ENCODE measurements around the gene HOXB1.
A peak's percentile ranks its signal among the peaks of the same experiment; 100 is the strongest.
"Not testable (repeated sequence)": the region's sequence is repeated elsewhere in the genome, so short reads cannot be mapped to it uniquely, and the experiment has no call there.

HOXB1 gene

DNA sequence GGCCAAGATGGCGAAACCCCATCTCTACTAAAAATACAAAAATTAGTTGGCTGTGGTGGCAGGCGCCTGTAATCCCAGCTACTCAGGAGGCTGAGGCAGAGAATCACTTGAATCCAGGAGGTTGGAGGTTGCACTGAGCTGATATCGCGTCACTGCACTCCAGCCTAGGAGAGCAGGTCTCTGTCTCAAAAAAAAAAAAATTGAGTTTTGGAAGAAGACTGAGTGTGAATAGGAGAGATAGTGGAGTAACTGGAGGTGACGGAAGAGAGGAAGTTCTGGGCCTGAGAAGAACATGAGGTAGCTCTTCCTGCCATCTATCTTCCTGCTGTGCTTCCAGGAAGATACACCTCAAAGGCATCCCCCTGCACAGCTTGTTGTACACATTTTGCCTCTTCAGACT, 11.4 kb downstream of the HOXB1 start:
- no peak for DNase-seq (ENCODE audit: low spot score)

DNA sequence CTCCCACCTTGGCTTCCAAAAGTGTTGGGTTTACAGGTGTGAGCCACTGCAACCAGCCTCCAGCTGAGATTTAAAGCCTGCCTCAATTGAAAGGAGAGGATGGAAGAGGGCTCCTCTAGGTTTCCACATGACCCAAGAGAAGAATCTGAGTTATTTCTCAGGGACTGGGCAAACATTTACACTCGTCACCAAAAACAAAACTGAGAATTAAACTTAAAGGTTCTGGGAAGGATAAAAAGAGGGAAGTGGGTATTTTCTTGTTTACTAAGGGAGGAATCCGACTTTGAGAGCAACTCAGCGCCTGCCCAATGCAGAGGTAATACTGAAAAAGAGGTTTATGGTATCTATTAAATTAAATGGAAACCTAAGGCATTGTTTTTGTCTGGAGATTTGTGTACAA, 13.3 kb downstream of the HOXB1 start:
- no peak for DNase-seq (ENCODE audit: low spot score)

DNA sequence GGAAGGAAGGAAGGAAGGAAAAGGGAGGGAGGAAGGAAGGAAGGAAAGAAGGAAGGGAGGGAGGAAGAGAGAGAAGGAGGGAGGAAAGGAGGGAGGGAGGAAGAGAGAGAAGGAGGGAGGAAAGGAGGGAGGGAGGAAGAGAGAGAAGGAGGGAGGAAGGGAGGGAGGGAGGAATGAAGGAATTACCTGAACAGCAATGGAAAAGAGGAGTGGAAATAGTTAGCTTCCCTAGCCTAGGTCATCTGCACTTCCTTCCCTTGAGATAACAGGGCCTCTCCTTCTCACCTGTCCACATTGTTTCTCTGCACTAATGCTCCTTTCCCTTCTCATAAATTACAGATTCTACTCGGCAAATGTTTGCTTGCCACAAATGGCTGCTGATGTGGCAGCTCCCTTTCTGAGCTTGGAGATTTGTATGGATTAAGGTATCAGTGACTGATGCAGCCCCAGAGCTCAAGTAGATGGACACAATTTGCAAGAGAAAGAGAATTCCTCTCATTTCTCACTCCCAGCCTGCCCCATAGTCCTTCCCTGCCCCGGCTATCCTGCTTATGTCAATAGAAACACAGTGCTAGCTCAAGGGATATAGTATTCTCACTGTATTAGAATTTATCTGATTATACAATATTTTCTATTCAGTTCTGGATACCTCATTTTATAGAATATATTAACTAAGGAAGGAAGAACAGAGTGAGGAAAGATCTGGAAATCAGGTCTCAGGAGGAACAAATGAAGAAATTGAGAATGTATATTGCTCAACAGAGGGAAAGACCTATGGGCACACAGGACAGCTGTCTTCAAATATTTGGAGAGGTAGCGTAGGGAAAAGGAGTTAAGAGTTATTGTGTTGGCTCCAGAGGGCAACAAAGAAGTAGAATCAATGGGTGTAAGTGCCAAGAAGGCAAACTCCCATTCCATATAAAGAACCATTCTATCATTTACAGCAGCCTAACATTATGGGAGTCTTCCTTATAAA, 14.6 kb downstream of the HOXB1 start:
- no peak for DNase-seq (ENCODE audit: low spot score)

DNA sequence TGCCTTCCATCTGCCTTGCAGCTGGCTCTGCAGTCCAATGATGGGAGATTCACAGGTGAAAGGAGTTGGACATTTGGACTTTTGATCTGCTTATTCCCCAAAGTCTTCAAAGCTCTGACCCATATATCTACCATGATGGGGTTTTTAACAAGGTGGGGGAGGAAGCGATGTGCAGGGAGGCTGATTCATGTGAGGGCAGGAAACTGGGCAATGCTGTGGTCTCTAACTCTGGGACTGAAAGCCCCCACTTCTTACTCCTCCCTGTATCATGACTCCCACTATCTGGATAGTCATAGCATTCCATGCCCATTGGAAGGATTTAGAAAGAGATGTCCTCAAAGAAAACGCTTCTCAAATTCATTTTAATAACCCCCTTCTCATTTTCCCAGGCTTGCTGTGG, 16.3 kb downstream of the HOXB1 start:
- DNase-seq (ENCODE audit: low spot score) = no peak

DNA sequence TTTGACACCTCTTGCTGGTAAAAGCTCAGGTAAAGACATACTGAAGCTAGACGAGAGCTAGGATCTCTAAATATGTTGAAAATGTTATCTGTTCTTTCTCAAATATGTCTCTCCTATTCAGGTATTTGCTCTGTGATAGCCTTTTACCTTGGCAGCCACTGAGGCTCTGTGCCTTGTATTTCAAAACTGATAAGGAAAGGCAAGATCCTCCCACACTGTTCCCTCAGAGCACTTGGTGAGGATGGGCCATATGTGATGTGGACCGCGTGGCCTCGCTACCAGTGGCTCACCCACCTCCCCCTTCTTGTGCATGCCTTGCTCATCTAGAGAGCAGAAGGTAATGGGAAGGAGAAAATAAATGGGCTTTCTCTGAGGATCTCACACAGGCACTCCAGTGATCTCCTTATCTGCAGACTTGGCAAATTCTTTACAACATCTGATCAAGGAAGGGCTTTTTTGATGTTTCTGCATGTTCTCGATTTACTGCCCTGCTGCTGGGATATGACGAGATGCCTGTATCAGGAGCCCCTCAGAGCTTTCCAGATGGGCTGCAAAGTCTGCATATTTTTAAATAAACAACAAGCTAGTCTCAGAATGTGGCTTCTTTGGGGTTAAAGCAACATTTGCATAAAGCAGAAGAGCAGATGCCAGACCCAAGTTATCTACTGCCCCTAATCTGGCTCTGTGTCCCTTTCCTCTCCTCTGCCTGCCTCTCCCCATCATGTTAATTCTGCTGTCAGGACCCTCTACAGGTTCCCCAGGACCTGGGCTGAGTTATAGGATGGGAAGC, 16.9 kb downstream of the HOXB1 start:
- no peak for DNase-seq (ENCODE audit: low spot score)

DNA sequence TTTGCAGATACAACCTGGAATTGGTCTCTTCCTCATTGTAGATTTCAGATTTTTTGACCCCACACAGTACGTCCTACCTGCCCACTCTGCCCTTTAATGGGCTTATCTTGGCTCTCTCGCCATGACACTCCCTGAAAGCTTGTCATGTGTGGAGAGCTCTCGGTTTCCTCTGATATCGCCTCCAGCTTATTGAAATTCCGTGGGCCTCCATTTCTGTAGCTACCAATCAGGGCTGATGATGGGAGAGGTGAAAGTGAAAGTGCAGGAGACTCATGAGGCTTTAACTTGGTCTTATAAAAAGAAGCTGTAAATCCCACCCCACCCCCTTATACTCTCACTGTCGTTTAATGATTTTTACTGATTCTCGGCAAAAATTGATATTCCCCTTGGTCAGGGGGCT, 17.7 kb downstream of the HOXB1 start:
- DNase-seq (ENCODE audit: low spot score) = no peak

DNA sequence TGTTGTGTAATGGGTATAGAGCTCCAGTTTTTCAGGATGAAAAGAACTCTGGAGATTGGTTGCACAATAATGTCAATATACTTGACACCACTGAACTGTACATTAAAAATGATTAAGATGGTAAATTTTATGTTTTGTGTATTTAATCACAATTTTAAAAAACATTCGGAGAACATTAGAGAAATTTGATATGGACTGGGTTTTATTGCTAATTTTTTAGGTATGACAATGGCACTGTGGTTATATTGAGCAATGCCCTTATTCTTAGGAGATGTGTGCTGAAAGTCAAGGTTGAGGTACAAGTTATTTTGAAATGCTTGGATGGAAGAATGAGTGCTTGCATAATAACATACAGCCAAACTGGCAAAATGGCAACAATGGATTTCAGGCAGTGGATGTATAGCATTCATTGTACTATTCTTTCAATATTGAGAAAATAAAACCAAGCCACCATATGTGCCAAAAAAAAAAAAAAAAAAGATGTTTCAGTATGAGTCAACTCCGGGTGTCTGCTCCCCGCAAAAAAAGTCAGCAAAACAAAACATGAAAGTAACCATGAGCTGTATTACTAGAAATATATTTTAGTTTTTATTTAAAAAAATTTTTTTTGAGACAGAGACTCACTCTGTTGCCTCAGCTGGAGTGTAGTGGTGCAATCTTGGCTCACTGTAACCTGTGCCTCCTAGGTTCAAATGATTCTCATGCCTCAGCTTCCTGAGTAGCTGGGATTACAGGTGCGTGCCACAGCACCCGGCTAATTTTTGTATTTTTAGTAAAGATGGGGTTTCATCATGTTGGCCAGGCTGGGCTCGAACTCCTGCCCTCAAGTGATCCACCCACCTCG, 19.8 kb downstream of the HOXB1 start:
- DNase-seq (ENCODE audit: low spot score) = no peak

DNA sequence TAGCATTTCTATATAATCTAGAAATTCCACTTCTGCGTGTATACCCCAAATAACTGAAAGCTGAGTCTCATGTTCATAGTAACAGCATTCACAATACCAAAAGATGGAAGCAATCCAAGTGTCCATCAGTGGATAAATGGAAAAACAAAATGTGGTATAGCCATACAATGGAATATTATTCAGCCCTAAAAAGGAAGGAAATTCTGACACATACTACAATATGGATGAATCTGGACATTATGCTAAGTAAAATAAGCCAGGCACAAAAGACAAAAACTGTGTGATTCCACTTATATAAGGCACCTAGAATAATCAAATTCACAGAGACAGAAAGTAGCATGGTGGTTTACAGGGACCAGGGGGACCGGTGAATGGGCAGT, 20.4 kb downstream of the HOXB1 start:
- no peak for DNase-seq (ENCODE audit: low spot score)

DNA sequence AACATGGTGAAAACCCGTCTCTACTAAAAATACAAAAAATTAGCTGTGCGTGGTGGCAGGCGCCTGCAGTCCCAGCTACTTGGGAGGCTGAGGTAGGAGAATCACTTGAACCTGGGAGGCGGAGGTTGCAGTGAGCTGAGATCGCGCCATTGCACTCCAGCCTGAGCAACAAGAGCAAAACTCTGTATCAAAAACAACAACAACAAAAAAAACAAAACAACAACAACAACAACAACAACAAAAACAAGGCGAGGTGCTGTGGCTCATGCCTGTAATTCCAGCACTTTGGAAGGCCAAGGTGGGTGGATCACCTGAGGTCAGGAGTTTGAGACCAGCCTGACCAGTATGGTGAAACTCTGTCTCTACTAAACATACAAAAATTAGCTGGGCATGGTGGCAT, 21.1 kb downstream of the HOXB1 start:
- DNase-seq (ENCODE audit: low spot score) = not testable (repeated sequence)

DNA sequence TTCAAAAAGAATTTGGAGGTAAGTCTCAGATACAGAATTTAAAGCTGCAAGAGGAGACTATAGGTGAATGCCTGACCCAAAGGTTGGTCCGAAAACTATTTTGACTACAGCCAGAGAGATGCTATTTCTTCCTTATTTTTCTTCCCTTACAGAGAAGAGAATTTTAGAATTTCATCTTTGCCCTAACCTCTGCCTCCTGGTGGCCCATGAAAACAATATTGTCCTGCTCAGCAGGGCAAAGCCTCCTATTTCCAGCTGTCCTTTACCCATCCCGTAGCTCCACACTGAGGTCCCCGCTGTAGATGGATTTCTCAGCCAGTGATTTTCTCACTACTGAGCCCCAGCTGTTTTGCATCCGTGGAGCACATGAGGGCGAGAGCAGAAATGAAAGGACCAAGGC, 24.6 kb downstream of the HOXB1 start:
- no peak for DNase-seq (ENCODE audit: low spot score)

DNA sequence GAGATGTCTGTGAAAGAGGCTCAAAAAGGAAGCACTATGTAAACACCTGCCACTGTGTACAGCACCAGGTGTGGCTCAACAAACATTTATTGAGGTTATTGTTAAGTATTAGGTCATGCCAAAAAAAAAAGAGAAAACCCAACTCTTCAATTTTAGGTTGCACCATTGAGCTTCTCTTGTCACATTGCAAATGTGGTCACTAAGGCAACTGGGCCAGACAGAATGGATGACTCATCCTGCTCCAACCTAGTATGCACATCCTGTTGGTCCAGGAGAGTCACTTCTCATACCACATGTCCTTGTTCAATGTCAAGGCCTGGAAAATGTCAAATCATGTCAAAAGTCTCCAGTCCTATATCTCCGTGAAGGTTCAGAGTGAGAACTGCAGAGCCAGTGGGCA, 25.0 kb downstream of the HOXB1 start:
- peak; percentile 15 for DNase-seq (ENCODE audit: low spot score)

DNA sequence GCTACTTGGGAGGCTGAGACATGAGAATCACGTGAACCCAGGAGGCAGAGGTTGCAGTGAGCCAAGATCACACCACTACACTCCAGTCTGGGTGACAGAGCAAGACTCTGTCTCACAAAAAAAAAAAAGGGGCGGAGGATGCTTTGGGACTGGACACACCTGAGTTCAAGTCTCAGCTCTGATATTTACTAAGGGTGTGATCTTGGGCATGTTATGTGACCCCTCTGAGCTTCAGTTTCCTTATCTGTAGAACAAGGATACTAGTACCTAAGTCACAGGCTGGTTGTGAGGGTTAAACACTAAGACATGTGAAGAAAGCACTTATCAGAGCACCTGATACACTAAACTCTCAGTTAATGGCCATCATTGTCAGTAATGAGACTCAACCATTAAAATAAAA, 25.9 kb downstream of the HOXB1 start:
- DNase-seq (ENCODE audit: low spot score) = no peak

DNA sequence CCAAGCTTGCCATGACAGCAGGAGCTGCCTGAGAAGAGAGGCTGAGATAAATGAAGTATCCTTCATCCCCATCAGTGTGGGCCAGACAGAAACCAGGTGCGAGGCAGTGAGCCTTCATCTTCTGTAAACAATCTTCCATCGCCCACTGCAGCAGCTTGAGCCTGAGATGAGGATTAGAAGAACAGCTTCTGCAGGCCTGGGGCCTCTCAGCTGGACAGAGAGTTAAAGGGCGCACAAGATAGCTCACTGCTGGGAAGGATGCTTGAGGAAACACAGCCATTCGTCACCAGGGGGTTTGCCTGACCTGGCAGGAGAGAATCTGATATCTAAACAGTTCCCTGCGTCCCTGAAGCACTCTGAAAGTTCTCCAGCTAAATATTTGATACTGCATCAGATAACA, 27.1 kb downstream of the HOXB1 start:
- no peak for DNase-seq (ENCODE audit: low spot score)

DNA sequence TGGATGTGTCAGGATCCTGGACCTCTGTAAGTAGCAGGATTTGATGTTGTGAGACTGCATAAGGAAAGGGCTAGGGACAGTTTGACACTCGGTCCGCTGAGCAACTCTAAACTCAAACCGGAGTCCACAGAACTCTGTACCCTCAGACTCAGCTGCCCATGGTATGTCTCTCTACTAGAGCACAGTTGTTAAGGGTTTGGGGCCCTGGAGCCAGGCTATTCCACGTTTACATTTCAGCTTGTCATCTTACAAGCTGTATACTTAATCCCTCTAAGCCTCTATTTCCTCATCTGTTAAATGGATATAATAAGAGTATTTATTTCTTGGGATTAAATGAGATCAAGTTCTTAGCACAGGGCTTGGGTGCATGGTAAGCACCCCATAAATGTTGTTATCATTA, 27.9 kb downstream of the HOXB1 start:
- no peak for DNase-seq (ENCODE audit: low spot score)

DNA sequence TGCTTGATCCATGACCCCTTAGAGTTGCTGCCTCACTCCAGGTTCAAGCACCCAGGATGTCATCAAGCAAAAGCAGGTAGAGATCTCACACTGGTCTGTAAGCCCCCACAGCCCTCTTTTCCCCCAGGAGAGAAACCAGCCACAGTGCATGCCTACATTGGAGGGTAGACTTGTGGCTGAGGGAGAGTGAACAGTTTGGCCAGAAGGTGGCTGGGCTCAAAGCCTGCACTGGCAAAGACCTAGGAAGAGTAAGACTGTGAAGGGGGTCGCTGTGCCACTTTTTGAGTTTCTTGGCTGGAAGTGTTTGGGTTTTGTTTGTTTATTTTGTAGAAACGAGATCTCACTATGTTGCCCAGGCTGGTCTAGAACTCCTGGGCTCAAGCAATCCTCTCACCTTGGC, 28.5 kb downstream of the HOXB1 start:
- DNase-seq (ENCODE audit: low spot score) = no peak

DNA sequence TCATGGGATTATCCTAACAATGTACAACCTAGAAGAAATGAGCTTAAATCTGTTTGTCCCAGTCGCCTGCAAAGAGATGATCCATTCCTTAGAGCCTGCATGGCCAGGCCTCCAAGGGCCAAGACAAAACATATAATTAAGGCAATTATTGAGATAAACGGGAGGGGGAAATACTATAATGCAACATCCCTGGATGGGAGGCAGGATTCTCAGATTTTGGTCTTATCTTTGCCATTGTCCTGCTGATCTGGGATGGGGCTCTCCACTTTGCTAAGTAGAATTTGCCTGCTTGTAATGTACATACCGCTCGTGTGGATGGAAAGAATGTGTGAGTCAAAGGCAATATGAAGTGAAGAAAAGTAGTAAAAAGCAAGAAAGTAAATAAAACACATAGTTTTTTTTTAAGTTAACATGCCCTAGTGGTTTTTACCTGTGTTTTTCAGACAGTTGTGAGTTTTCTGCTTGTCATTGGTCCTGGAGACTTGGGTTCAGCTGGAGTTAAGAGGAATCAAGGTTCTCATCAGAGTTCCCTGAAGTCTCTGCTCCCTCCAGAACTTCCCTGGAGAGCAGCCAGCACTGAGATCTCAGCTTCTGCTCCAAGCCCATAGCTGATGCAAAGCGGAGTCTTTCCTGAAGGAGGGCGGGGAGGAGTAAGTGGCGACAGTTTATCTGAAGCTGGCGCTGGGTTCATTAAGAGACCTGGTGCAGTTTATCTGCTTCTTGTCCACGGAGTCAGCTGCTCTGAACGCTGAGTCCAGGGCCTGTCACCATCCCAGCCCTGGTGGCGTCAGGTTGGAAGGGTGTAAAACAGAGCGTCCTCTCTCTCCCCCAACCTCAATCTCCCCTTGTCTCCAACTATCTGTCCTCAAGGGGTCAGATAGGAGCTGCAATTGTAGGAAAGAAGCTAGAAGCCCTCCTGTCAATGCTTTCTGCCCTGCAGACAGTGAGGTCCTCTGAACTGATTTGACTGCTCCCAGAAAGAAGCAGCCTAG, 30.1 kb downstream of the HOXB1 start:
- DNase-seq (ENCODE audit: low spot score) = no peak

DNA sequence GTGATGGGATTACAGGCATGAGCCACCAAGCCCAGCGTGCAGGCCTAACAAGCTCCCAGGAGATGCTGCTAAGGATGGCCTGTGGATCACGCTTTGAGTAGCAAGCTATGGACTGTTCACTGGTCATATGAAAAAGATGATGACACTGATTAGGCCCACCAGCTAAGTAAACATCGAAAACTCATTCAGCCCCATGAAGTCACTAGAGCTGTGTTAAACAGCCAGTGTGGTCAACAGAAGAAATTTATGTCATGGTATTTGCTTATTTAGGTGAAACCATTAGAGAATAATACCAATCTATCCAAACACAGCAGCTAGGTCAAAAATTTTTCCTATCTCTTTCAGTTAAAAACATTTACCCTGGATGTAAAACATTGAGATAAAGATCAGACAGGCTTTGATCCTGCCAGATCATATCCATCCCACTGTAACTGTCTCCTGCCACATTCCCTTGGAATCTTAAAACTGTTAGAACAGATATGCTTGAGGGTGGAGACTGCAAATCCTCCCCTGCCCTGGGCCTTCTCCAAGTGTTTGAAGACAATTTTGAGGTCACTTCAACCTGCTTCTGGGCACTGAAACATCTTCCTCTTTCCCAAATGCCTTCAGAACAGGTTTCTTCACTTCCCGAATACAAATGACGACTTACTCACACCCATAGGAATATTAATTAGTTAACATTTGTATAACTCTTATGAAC, 30.9 kb downstream of the HOXB1 start:
- DNase-seq (ENCODE audit: low spot score) = no peak

DNA sequence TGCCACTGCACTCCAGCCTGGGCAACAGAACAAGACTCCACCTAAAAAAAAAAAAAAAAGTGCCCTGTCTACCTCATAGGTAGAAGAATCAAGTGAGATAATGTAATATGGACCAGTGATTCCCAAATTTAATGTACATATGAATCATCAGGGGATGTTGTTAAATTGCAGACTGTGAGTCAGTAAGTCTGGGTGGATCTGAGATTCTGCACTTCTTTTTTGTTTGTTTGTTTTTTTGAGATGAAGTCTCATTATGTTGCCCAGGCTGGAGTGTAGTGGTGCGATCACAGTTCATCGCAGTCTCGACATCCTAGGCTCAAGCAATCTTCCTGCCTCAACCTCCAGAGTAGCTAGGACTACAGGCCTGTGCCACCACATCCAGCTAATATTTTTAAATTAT, 31.6 kb downstream of the HOXB1 start:
- no peak for DNase-seq (ENCODE audit: low spot score)

DNA sequence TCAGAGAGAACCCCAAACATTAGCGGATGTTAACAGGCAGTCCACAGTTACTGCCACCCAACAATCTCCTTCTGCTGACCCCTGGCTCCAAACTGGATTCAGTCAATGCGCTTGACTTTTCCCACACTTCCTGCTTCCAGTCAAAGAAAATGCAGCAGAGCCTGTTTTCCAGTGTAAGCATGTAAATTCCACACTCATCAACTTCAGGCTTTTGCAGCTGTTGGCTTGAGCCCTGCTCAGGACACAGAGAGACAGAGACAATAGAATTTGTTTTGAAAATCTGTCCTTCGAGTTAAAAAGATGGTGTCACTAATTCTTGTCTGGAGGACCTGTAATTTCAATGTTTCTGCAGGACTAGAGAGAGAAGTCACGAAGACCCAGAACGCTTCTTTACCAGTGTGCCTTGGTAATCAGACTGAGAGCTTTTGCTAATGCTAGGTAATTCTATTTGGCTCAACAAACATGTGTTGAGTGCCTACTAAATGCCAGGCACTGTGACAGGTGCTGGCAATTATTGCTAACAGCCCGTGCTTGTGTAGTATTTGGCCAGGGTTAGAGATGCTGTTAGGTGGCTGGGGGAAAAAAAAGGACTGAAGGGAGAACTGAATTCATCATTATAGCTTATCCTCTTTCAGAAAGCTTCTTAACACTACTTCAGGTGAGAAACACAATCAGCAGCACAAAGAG, 32.5 kb downstream of the HOXB1 start:
- no peak for DNase-seq (ENCODE audit: low spot score)

DNA sequence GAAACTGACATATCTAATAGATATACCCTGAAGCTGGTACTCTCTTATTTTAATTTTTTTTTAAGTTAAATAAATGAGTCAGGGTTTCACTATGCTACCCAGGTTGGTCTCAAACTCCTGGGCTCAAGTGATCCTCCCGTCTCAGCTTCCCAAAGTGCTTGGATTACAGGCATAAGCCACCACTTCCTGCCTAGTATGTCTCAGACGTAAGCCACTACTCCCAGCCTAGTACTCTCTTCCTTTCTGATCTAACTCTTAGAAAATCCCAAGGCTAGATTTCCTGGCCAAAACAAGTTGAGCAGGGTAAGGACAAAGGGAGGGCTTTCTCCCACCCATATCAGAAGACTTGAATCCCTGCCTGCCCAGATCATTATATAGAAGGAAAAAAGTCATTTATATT, 33.7 kb downstream of the HOXB1 start:
- DNase-seq (ENCODE audit: low spot score) = no peak

Measured in Ammon's horn (tissue), 1 donor.